HG02870 (cell line): Measurements from ENCODE around the gene CLDN12.

Source experiments
- ATAC-seq: cut with Tn5 transposase; IDR thresholded peaks from one replicate; pipeline ENCODE4 v1.9.1; 2021; ENCODE audit warnings: mild to moderate bottlenecking, moderate library complexity; ENCODE audit not compliant: unreplicated experiment

The CLDN12 gene

DNA sequence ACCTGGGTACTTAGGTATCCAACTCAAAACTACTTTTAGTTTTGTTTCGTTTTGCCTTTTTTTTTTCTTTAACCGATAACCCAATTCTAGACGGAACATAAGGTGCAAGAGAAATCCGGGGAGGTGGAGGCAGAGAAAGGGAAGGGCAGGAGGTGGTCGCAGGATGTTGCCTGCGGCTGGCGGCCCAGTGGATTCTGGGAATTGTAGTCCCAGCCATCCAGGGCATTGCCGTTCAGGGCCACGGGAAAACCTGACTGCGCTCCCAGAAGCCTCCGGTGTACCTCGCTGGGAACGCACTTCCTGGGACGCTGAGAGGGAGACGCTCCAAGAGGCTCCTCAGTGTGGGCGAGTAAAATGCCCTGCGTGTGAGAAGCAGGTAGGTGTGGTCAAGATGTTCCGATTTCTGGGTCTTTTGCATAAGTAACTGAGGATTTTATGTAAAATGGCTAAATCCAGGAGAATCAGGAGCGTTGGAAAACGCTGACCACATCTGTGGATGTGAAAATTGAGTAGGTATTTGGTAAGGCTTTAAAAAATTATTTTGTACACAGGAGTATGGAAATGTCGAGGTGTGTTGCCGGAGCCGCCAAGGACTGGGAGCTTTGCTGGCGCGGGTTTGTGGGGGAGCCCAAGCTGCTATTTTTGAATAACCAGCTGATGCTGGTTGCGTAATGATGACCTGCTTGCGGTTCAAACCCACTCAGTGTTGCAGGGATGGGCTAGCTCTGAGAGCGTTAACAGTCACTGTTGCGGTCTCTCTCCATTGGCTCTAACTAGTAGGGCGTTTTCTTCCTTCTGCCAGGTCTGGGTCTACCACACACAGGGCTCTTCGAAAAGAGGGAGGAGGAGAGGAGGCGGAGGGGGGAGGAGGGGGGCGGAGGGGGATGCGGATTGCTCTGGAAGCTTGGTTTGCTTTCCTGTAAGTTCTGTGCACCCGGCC, at the start of gene CLDN12:
CLDN12 (plus strand) TSS at position 288 of the 940 bp plus-strand sequence. CDS start 9,216 bp downstream, outside the sequence.
- peak; percentile 96 for ATAC-seq

DNA sequence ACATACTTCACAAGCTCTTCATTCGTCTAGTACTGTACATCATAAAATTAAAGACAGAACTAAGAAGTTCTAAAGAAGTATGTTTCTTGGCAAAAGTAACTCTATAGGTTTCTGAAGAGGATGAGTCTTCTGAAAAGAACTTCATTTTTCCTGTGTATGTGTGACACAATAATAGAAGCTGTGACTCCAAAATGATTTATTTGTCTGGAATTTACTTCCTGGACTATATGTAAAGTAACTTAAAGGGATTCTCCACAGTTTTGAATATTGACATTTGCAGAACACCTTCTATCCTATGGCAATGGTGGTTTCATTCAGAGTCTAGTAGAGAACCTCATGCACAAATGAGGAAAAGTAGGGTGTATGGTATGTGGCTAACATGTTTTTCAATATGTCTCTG, 19.8 kb upstream of the CLDN12 start:
- no peak for ATAC-seq

DNA sequence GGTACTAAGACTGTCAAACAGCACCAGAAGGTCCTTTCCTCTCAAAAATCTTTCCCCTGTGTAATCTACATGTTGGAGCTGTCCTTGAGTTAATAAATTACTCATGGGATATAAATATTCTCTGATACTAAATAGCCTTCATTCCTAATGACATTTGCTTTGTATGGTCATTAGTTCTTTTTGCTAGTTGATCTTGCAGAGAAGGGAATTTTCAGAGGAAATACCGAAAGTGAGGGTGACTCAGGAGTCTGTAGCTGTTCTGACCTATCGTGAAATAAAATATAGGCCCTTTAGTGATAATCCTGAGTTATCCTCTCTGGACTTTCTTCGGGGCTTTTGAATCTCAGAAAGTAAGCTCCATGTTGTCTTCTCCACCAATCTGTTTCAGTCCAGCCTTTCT, 19.4 kb upstream of the CLDN12 start:
- no peak for ATAC-seq

DNA sequence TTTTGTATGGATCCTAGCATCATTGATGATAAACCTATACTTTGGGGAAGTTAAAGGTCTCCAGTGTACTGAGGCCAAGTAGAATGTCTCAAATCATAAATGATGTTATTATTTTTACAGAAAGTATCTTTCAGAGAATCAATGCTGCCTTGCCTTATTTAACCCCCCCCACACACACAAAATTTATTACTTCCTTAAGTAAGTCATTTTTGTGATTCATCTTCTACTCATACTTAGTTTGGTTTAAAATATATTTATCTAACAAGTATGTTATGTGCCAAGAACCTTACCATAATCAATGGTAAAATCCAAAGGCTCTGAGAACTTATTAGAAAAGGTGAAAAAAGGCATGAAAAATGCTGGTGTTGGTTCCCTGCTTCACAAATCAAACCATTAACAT, 18.8 kb upstream of the CLDN12 start:
- ATAC-seq, result no peak

DNA sequence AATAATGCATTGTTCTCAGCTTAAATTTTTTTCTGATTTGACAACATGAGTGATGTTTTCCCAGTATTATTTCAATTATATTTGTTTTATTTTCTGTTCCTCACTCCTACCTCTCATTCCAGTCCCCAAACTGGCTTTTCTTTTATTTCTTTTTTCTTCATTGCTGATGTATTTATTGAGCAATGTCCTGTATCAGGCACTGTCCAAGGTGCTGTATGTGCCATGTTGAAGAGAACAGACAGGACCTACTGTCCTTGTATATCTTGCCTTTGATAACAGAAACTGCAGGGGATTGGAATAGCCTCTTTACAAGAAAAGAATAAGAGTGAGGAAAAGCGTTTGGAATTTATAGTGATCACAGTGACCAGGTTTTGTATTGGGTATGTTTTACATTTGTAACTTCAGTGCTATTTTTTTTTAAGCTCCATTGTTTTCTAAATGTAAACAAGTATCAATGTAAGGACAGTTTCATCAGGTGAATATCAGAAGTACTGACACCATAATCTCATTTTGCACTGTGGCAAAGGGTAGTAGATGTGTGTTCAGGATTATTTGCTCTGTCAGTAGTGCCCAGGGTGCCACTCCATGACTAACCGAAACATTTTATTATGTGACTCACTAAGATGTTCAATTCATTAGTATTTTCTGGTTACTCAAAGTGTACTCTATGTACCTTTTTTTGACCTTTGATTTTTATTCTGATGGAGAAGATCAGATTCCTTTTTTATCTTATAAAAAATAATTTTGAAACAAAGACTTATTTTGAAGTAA, 15.6 kb upstream of the CLDN12 start:
- no peak for ATAC-seq

DNA sequence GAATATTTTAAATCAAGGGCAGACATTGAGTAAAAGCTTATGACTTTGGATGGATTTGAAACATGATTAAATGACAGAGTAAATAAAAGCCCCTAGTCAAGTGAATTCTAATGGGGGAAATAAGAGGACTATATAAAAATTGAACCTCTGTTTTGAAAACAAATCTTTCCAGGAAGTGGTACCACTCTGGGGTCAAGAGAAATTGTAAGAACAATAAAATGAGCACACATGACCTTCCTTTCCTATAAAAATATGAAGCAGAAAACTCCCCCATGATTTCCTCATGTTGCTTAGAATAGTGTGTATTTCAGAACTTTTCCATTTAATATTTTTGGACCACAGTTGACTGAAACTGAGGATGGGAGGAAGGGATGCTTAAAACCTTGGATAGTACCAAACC, 12.3 kb upstream of the CLDN12 start:
- ATAC-seq, result no peak

DNA sequence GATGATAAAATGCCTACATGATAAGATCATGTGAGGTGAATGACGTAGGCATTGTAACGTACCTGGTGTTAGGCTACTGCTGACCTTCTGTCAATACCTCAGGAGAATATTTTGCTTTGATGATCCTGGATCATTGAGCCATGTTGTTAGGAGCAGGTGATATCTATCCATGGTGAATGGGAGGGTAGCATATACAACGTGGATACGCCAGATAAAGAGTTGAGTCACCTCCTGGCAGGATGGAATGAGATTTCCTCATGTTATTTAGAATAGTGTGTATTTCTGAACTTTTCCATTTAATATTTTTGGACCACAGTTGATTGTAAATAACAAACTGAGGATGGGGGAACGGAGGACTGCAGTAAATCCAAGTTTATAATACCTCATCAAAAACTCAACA, 11.8 kb upstream of the CLDN12 start:
- ATAC-seq, result no peak

DNA sequence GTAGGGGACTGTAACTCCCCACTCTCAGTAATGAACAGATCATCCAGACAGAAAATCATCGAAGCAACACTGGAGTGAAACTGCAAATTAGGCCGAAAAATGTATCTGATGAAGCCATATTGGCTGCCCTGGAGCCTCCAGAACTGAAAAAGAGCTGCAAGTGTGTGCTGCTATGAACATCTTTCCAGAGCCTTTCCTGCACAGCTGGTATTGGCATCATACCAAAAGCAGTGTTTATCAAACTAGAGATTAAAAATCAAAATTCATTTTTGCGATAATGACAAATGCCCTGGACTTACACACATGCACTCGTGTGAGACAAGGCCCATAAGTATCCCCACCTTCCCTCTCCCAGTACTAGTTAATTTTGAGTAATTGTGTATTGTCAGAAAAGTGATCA, 6.8 kb upstream of the CLDN12 start:
- ATAC-seq, result no peak

DNA sequence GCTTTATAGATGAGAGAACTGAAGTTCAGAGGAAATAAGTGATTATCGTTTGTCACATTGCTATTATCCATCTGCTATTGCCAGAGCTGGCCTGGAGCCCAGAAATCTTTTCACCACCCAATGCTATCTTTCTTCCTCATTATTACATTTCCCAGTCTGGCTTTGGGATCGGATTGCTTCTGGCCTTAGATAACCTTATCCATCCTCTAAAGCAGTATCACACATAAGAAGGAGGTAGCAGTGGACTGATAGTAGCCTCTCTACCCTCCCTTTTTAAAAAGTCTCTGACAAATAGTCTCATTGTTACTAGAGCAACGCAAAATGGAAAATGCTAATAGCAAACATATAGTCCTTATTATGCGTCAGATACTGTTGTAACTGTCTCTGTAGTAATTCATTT, 1.3 kb upstream of the CLDN12 start:
- no peak for ATAC-seq

DNA sequence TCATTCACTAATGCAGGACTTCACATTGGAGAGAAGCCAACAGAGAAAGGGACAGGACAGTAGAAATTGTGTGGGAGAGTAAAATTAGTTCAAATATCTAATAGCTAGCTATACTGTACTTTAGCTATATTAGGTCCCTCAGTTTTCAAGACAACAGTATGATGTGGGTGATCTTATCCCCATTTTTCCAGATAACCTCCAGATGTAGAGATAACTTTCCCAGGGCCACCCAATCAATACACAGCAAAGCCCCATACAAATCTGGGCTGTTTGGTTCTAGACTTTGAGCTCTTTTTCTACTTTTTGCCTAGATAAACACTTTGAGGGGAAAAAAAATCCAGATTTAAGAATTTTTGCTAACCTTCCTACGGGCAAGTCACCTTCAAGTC, 482 bp upstream of the CLDN12 start:
- no peak for ATAC-seq

DNA sequence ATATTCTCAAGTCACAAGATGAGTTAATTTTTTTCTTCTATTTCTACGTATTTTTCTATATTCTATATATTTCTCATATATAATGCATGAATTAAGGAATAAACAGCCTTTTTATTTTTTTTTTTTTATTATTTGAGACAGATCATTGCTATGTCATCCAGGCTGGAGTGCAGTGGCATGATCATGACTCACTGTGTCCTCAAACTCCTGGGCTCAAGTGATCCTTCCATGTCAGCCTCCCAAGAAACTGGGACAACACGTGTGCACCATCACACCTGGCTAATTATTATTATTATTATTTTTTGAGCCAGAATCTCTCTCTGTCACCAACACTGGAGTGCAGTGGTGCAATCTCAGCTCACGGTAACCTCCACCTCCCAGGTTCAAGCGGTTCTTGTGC, 1.5 kb downstream of the CLDN12 start:
- no peak for ATAC-seq

DNA sequence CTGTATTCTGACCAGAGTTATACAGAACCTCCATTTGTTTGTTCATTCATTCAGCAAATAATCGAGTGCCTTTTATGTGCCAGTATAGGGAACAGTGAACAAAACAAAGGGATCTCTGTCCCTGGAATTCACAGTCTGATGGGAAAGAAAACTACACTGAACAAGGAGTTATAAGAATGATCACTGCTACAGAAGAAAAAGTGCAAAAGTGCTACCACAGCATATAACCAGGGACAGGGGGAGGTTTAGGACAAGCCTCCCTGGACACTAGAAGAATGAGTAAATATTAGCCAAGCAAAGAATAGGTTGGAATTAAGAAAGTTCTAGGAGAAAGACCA, 4.2 kb downstream of the CLDN12 start:
- ATAC-seq, result no peak

DNA sequence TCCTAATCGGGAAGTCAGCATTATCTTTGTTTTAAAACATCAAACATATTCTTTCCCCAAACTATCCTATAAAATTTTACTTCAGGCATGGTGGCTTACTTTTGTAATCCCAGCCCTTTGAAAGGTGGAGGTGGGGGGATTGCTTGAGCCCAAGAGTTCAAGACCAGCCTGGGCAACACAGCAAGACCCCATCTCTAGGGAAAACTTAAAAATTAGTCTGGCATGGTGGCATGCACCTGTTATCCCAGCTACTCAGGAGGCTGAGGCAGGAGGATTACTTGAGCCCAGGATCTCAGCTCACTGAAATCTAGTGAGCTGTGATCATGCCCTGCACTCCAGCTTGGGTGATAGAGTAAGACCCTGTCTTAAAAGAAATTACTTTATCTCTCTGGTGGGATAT, 4.9 kb downstream of the CLDN12 start:
- no peak for ATAC-seq

DNA sequence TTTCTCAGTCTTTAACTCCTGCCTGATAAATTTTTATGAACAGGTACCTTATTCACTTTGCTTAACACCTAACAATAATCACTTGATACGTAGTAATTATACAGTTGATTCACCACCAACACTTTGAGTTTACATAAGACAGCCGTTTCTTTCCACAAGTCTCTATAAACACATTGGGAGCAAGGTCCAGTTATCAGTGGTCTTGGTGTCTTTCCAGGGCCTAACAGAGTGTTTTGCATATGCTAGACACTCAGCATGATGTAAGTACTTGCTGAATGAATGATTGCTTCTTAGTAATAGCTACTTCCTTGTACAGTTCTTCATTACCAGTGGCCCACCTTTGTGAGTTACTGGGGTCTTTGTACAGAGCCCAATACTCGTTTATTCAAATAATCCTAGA, 6.4 kb downstream of the CLDN12 start:
- ATAC-seq, result no peak

DNA sequence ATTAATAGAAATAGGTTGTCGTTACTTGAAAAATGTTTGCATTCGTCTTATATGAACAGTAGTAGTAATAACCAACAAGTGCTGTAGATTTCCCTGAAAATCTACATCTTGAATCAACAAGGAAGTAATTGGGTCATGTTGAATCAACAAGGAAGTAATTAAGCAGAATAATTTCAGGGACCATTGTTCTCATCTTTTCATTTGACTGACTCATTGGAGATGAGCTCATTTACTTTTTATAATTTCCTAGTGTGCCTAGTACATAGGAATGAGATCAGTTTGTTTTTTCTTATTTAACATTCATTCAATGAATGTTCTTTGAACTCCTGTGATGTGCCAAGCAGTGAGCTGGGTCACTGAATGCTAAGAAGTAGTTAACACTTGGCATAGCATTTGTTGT, 8.2 kb downstream of the CLDN12 start:
- ATAC-seq, result no peak

DNA sequence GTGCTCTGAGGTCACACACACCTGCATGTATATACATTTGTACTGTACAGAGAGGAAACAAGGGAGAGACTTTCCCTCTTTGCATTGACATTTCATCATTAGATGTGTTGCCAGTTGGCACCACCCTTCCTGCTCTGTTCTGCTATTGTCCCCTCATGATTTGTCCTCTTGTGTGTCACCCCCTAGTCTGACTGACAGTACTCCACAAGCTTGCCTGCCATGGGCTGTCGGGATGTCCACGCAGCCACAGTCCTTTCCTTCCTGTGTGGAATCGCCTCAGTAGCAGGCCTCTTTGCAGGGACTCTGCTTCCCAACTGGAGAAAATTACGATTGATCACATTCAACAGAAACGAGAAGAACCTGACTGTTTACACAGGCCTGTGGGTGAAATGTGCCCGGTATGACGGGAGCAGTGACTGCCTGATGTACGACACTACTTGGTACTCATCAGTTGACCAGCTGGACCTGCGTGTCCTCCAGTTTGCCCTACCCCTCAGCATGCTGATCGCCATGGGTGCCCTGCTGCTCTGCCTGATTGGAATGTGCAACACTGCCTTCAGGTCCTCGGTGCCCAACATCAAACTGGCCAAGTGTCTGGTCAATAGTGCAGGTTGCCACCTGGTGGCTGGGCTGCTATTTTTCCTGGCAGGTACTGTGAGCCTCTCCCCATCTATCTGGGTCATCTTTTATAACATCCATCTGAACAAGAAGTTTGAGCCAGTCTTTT, 9.4 kb downstream of the CLDN12 start:
- no peak for ATAC-seq

DNA sequence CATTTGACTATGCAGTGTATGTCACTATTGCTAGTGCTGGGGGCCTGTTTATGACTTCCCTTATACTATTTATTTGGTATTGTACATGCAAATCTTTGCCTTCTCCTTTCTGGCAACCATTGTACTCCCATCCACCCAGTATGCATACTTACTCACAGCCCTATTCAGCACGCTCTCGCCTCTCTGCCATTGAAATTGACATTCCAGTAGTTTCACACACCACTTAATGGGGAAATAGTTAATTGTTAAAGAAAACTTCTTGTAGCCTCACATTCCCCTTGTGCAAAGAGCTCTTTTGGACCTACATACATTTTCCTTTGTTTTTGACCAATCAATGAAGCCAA, 9.9 kb downstream of the CLDN12 start:
- no peak for ATAC-seq

DNA sequence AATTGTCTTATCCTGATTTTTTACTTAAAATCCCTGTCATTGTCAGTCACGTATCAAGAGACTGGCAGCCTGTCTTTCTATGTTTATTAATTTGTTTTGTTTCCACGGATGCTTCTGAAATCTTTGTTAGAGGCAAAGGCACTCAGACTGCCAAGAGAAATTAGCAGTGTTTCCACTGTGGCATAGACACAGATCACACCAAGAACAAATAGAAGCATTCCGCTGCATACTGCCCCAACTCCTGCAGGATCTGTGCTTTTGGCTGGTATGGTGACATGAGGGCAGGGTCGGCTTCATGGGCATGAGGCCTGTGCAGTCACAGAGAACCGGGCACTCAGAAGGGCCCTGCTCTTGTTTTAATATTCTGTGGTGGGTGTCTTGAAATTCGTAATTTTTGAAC, 18.4 kb downstream of the CLDN12 start:
- no peak for ATAC-seq

DNA sequence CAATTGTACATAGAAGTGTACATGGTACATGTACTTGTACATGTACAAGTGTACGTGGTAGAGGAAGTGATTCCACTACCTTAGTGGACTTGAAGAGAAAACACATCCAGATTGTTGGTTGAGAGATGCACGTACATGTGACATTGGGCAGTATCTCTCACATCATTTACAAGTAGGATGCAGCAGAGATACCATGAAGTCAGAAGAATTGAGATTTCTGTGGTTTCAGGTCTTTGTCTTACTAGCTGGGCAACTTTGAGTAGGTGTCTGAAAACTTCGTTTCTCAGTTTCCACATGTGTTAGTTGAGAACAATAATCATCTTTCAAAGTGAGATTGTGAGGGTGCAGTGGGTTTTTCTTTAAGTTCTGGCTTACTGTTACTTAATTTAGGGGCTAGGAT, 21.5 kb downstream of the CLDN12 start:
- ATAC-seq, result peak; percentile 98

DNA sequence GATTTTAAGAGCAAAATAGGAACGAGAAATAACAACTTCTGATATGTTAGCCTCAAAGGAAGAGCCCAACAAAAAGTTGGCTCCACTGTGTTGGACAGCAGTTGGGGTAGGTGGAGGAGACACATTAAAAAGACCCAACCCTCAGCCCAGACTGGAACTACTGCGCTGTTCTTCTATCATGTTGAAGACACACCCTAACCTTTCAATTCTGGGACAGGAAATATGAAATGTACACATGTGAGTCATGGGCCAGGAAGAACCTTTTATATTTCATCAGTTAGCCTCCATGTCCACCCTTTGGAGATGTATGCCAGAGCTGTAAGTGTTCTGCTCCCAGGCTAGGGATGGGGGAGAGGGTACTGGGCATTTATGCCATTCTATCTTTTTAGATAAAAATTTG, 22.1 kb downstream of the CLDN12 start:
- no peak for ATAC-seq

DNA sequence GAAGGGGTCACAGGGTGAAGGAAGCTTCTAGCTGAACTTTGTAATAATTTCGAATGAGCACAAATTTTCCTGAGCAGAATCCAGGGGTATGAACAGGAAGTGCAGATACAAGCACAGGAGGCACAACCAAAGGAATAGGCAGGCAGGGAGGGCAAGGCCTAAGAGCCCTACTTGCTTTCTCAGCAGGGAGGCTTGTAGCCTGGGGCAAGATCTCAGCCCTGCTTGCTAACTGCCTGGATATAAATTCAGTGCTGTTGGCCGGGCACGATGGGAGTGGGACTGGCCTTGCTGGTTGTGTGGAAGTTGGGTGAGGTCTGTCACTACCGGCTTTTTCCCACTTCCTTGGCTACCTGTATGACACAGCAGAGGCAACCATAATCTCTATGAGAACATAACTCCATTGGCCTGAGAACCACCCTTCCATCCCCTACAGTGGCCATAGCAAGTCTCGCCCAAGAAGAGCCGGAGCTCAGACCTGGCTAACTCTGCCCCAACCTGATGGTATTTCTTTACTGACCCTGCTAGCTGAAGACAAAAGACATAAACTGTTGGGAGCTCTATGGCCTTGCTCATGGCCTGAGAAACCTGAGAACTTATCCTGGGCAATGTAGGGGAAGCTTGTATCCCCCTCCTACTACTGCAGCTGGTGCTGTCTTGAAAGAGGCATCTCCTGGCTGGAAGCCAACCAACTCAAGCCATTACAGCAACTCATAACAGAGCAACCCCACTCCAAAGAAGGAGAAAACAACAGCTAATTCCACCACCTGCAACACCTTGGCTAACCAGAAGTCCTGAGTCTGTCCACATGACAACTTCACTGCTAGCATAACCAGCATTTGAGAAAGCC, 27.6 kb downstream of the CLDN12 start:
- no peak for ATAC-seq
